HepG2 (cell line): Measurements from ENCODE around the gene NIT2. TPM values are rescaled to one million over a fixed set of nuclear protein-coding genes. Genes with fewer than 3 reads are reported as not detected.

ENCODE experiments used
- ARNTL ChIP-seq: sonication (generic); formaldehyde crosslinking; IDR thresholded peaks from 2 replicates; pipeline ENCODE4 v1.4.0; 2020; ENCODE audit warnings: mild to moderate bottlenecking, missing genetic modification reagents
- GMEB1 ChIP-seq: sonication (generic); formaldehyde crosslinking; IDR thresholded peaks from 2 replicates; pipeline ENCODE4 v1.5.1; 2020; ENCODE audit warnings: missing genetic modification reagents, mild to moderate bottlenecking, borderline replicate concordance
- HMG20A ChIP-seq: IDR thresholded peaks from 2 replicates; pipeline ENCODE4 v1.6.1; 2016; ENCODE audit warnings: borderline replicate concordance
- KDM6A ChIP-seq: IDR thresholded peaks from 2 replicates; pipeline ENCODE4 v1.6.1; 2016; ENCODE audit warnings: low read depth
- KLF6 ChIP-seq: IDR thresholded peaks from 2 replicates; pipeline ENCODE4 v1.8.0; 2016; ENCODE audit warnings: missing biosample characterization, missing genetic modification reagents
- MAFF ChIP-seq: IDR thresholded peaks from 2 replicates; pipeline ENCODE4 v1.6.1; 2011; ENCODE audit warnings: low read depth, low read length, improper control_type of control experiment
- MEIS2 ChIP-seq: sonication (generic); formaldehyde crosslinking; IDR thresholded peaks from 2 replicates; pipeline ENCODE4 v1.9.0; 2021; ENCODE audit warnings: mild to moderate bottlenecking, missing genetic modification reagents
- NR1H2 ChIP-seq: sonication (generic); formaldehyde crosslinking; IDR thresholded peaks from 2 replicates; pipeline ENCODE4 v1.8.1; 2022; ENCODE audit warnings: low read depth, missing genetic modification reagents, borderline replicate concordance
- PBX2 ChIP-seq: IDR thresholded peaks from 2 replicates; pipeline ENCODE4 v1.6.1; 2016; ENCODE audit warnings: control low read depth
- POLR2AphosphoS5 ChIP-seq: IDR thresholded peaks from 2 replicates; pipeline ENCODE4 v1.6.1; 2012; ENCODE audit warnings: low read depth, low read length
- PPARG ChIP-seq: conservative IDR thresholded peaks from 2 replicates; pipeline ENCODE4 v1.6.1; 2016; ENCODE audit warnings: missing biosample characterization, missing genetic modification reagents
- RFX3 ChIP-seq: IDR thresholded peaks from 2 replicates; pipeline ENCODE4 v1.6.1; 2016; ENCODE audit warnings: missing biosample characterization, missing genetic modification reagents
- RORA ChIP-seq: sonication (generic); formaldehyde crosslinking; IDR thresholded peaks from 2 replicates; pipeline ENCODE4 v1.5.0; 2020; ENCODE audit warnings: mild to moderate bottlenecking, missing genetic modification reagents, moderate library complexity
- SCMH1 ChIP-seq: sonication (generic); formaldehyde crosslinking; IDR thresholded peaks from 2 replicates; pipeline ENCODE4 v1.9.0; 2021; ENCODE audit warnings: missing genetic modification reagents, mild to moderate bottlenecking, borderline replicate concordance
- SIN3B ChIP-seq: fragments of 150-350 bp; IDR thresholded peaks from 2 replicates; pipeline ENCODE4 v1.6.1; 2014; ENCODE audit warnings: low read length
- SYNCRIP ChIP-seq: fragments of 200-400 bp; formaldehyde crosslinking; IDR thresholded peaks from 2 replicates; pipeline ENCODE4 v1.6.1; 2018; ENCODE audit warnings: mild to moderate bottlenecking, low read depth, low read length; ENCODE audit not compliant: insufficient read depth
- TOE1 ChIP-seq: sonication (generic); formaldehyde crosslinking; IDR thresholded peaks from 2 replicates; pipeline ENCODE4 v1.4.0; 2020; ENCODE audit warnings: mild to moderate bottlenecking, missing genetic modification reagents
- ZFP36L1 ChIP-seq: sonication (generic); formaldehyde crosslinking; IDR thresholded peaks from 2 replicates; pipeline ENCODE4 v1.8.0; 2022; ENCODE audit warnings: mild to moderate bottlenecking, missing genetic modification reagents, moderate library complexity
- ZNF333 ChIP-seq: sonication (generic); formaldehyde crosslinking; IDR thresholded peaks from 2 replicates; pipeline ENCODE4 v1.4.0; 2020; ENCODE audit warnings: mild to moderate bottlenecking, missing genetic modification reagents, borderline replicate concordance
- polyA plus RNA-seq, 8 experiments: library from polyadenylated mRNA; depleted of rRNA in 3 of 8; stranded (reverse) in 7 of 8; unstranded in 1 of 8; fragments of >200 nt; fragmentation: Illumina TruSeq in 4 of 8; extraction: Trizol in 4 of 8; gene quantifications; 2 replicates each; pipeline versions ENCODE4 v1.2.1 to v1.2.3, GENCODE V29; 2011 to 2016; ENCODE audit warnings: low read depth in 4 of 8, missing spikeins in 1 of 8, mixed read lengths in 1 of 8; ENCODE audit not compliant: insufficient read depth in 1 of 8
- total RNA-seq, 5 experiments: library from RNA; depleted of rRNA; stranded (reverse); fragments of >200 nt; fragmentation: Illumina TruSeq; extraction: Trizol; gene quantifications; 2 replicates each; pipeline ENCODE4 v1.2.3, GENCODE V29; 2016; ENCODE audit warnings: low read depth in 1 of 5
- TF ChIP-seq, protein P1 (sequence below): sonication (generic); formaldehyde crosslinking; IDR thresholded peaks from 2 replicates; pipeline ENCODE4 v1.4.0; 2020; ENCODE audit warnings: missing genetic modification reagents
- TF ChIP-seq, protein P2 (sequence below): sonication (generic); formaldehyde crosslinking; IDR thresholded peaks from 2 replicates; pipeline ENCODE4 v1.8.0; 2022; ENCODE audit warnings: missing genetic modification reagents, mild to moderate bottlenecking, inconsistent platforms, borderline replicate concordance

NIT2 gene
- total and polyA plus RNA-seq, 2 of the 13 experiments (the other 11 are each of a cell fraction or from before 2014, with no cell fraction given) = 43.4 to 49.1 TPM

DNA sequence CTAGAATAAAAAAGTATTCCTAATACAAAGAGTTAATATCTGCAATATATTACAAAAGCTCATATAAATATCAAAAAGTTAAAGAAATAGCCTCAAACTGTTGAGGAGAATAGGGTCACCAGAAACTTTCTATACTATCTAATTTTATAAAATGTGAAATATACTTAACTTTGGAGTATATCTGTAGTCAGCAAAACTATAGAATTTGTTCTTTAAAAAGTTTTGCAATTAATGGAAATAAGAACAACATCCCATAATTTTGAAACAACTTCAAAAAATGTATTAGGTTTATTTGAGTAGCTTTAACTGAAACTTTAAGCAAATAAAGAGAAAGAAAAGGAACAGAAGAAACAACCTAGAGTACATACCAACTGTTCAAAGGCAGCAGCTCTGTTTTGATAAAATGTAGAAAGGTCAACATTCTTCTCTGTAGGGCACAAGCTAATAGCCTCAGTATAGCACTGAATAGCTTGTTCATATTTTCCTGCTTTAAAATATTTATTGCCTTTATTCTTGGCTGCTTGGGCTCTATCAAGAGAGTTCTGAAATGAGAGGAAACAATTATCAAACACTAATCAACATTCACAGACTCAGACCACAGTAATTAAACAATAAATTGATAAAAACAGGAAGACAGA is 52.0 kb downstream of the NIT2 start (continued):
- no peak for TF ChIP-seq RORA (CRISPR knock-in tag)
- no peak for TF ChIP-seq POLR2AphosphoS5
- no peak for TF ChIP-seq KLF6
- TF ChIP-seq, protein P1, sequence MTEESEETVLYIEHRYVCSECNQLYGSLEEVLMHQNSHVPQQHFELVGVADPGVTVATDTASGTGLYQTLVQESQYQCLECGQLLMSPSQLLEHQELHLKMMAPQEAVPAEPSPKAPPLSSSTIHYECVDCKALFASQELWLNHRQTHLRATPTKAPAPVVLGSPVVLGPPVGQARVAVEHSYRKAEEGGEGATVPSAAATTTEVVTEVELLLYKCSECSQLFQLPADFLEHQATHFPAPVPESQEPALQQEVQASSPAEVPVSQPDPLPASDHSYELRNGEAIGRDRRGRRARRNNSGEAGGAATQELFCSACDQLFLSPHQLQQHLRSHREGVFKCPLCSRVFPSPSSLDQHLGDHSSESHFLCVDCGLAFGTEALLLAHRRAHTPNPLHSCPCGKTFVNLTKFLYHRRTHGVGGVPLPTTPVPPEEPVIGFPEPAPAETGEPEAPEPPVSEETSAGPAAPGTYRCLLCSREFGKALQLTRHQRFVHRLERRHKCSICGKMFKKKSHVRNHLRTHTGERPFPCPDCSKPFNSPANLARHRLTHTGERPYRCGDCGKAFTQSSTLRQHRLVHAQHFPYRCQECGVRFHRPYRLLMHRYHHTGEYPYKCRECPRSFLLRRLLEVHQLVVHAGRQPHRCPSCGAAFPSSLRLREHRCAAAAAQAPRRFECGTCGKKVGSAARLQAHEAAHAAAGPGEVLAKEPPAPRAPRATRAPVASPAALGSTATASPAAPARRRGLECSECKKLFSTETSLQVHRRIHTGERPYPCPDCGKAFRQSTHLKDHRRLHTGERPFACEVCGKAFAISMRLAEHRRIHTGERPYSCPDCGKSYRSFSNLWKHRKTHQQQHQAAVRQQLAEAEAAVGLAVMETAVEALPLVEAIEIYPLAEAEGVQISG = no peak
- no peak for TF ChIP-seq SCMH1 (CRISPR knock-in tag)
- TF ChIP-seq ARNTL (CRISPR knock-in tag) = no peak
- TF ChIP-seq TOE1 (CRISPR knock-in tag) = no peak
- TF ChIP-seq NR1H2 = no peak
- peak; percentile 48; the same call in 1 of the 2 replicates for TF ChIP-seq HMG20A (CRISPR knock-in tag)
- TF ChIP-seq SIN3B = no peak
- no peak for TF ChIP-seq SYNCRIP
- TF ChIP-seq, protein P2, sequence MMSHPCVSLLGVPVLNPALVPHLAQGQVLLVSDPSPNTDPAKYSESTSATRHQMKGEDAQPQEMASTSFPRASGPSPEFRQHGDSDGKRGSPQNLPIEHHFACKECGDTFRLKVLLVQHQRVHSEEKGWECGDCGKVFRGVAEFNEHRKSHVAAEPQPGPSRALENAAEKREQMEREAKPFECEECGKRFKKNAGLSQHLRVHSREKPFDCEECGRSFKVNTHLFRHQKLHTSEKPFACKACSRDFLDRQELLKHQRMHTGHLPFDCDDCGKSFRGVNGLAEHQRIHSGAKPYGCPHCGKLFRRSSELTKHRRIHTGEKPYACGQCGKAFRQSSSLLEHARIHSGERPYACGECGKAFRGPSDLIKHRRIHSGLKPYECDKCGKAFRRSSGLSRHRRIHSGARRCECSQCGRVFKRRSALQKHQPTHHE (CRISPR knock-in tag) = no peak
- TF ChIP-seq ZNF333 (CRISPR knock-in tag) = no peak
- no peak for TF ChIP-seq ZFP36L1 (CRISPR knock-in tag)
- no peak; the same call in 1 of the 2 replicates for TF ChIP-seq KDM6A
- TF ChIP-seq RFX3 (CRISPR knock-in tag) = no peak
- TF ChIP-seq GMEB1 = no peak
- TF ChIP-seq MAFF = peak; percentile 65; the same call in 1 of the 2 replicates
- peak; percentile 87 for TF ChIP-seq PPARG (CRISPR knock-in tag)
- TF ChIP-seq MEIS2 (CRISPR knock-in tag) = no peak
- no peak for TF ChIP-seq PBX2 (CRISPR knock-in tag)
